ENCODE measurements around the gene TMEM53. TPM values are rescaled to one million over a fixed set of nuclear protein-coding genes. Genes with fewer than 3 reads are reported as not detected.

TMEM53 gene
- total RNA-seq, 1 experiment from 2014 or later = 9.3 TPM

GRCh38 chr1:44636083-44636687 lies 38.1 kb downstream of the TMEM53 start:
- H2AFZ ChIP-seq (ENCODE audit: low read length) = no peak overlapping the region
- intact Hi-C loops (cut with micrococcal nuclease) = loop anchor here (2.0 kb wide), 1 partner anchor 65 kb away; no protein-coding TSS in a partner anchor
- H3K79me2 ChIP-seq (ENCODE audit: low read length) = peaks cover 22% of the 10 kb centered on the region
- H3K27ac ChIP-seq (ENCODE audit: low read length) = no peak overlapping the region
- ChIA-PET CTCF (no interaction called here), POLR2A (ENCODE audit: unreplicated experiment) (no interaction called here)
- no peak for TF ChIP-seq CTCF (conservative IDR thresholded peaks at IDR 0.05; ENCODE audit: low read depth, low read length)
- no peak for TF ChIP-seq EZH2phosphoT487 (IDR thresholded peaks at IDR 0.05; ENCODE audit: borderline replicate concordance, low read length)
- no peak for TF ChIP-seq EZH2 (IDR thresholded peaks at IDR 0.05; ENCODE audit: low read length, unreplicated experiment)
- no peaks in the 10 kb centered on the region for H3F3A ChIP-seq (ENCODE audit: low read length, unreplicated experiment)
- H3K9me3 ChIP-seq (ENCODE audit: low read length) = no peaks in the 10 kb centered on the region
- H4K20me1 ChIP-seq (ENCODE audit: low read length) = no peaks in the 10 kb centered on the region
- DNase-seq (no peak), ATAC-seq (no peak)
- H3K27me3 ChIP-seq (ENCODE audit: low read length) = no peaks in the 10 kb centered on the region
- peaks cover 26% of the 10 kb centered on the region for H3K4me1 ChIP-seq (ENCODE audit: insufficient read depth, low read length)
- no peak overlapping the region for H3K4me3 ChIP-seq (ENCODE audit: low read length)
- H3K4me2 ChIP-seq (ENCODE audit: low read length) = no peak overlapping the region
- H3K9me2 ChIP-seq (replicated peaks; ENCODE audit: low read length) = no peaks in the 10 kb centered on the region
- peaks cover 22% of the 10 kb centered on the region; the same call in 1 of the 2 replicates for H3K36me3 ChIP-seq (ENCODE audit: low read depth, low read length)
- no peak overlapping the region for H3K9ac ChIP-seq (ENCODE audit: low read length)
- BruUV-seq (replicated peaks) = no TSS peak

GRCh38 chr1:44635439-44635838 lies 38.8 kb downstream of the TMEM53 start:
- H3K79me2 ChIP-seq (ENCODE audit: low read length) = peaks cover 22% of the 10 kb centered on the region
- H3K4me3 ChIP-seq (ENCODE audit: low read length) = no peak overlapping the region
- DNase-seq = no peak
- H3K27me3 ChIP-seq (ENCODE audit: low read length) = no peaks in the 10 kb centered on the region
- H3K9ac ChIP-seq (ENCODE audit: low read length) = no peak overlapping the region
- BruUV-seq (replicated peaks) = no TSS peak
- ChIA-PET CTCF (no interaction called here), POLR2A (ENCODE audit: unreplicated experiment) (no interaction called here)
- H3K4me1 ChIP-seq (ENCODE audit: insufficient read depth, low read length) = peaks cover 30% of the 10 kb centered on the region
- no peak overlapping the region for H3K27ac ChIP-seq (ENCODE audit: low read length)
- intact Hi-C loops (cut with micrococcal nuclease) = no loop called here
- peaks cover 22% of the 10 kb centered on the region; the same call in 1 of the 2 replicates for H3K36me3 ChIP-seq (ENCODE audit: low read depth, low read length)
- no peak overlapping the region for H3K4me2 ChIP-seq (ENCODE audit: low read length)
- H2AFZ ChIP-seq (ENCODE audit: low read length) = no peak overlapping the region
- H3F3A ChIP-seq (ENCODE audit: low read length, unreplicated experiment) = peaks cover 1% of the 10 kb centered on the region
- TF ChIP-seq EZH2 (IDR thresholded peaks at IDR 0.05; ENCODE audit: low read length, unreplicated experiment) (no peak), CTCF (conservative IDR thresholded peaks at IDR 0.05; ENCODE audit: low read depth, low read length) (no peak), EZH2phosphoT487 (IDR thresholded peaks at IDR 0.05; ENCODE audit: borderline replicate concordance, low read length) (no peak)
- no peak for ATAC-seq
- no peaks in the 10 kb centered on the region for H3K9me2 ChIP-seq (replicated peaks; ENCODE audit: low read length)
- no peaks in the 10 kb centered on the region for H3K9me3 ChIP-seq (ENCODE audit: low read length)
- no peaks in the 10 kb centered on the region for H4K20me1 ChIP-seq (ENCODE audit: low read length)

GRCh38 chr1:44634606-44635189 lies 39.6 kb downstream of the TMEM53 start:
- Histone ChIP-seq H3K27me3 (ENCODE audit: low read length) (no peaks in the 10 kb centered on the region), H3K27ac (ENCODE audit: low read length) (no peak overlapping the region), H3F3A (ENCODE audit: low read length, unreplicated experiment) (peaks cover 9% of the 10 kb centered on the region), H3K4me2 (ENCODE audit: low read length) (no peak overlapping the region), H3K9me3 (ENCODE audit: low read length) (no peaks in the 10 kb centered on the region), H4K20me1 (ENCODE audit: low read length) (no peaks in the 10 kb centered on the region), H3K4me3 (ENCODE audit: low read length) (no peak overlapping the region), H3K4me1 (ENCODE audit: insufficient read depth, low read length) (peaks cover 37% of the 10 kb centered on the region), H3K79me2 (ENCODE audit: low read length) (peaks cover 22% of the 10 kb centered on the region), H3K9ac (ENCODE audit: low read length) (no peak overlapping the region), H3K9me2 (replicated peaks; ENCODE audit: low read length) (no peaks in the 10 kb centered on the region), H2AFZ (ENCODE audit: low read length) (no peak overlapping the region), H3K36me3 (ENCODE audit: low read depth, low read length) (peaks cover 22% of the 10 kb centered on the region; the same call in 1 of the 2 replicates)
- no peak for ATAC-seq
- POLR2A ChIA-PET (ENCODE audit: unreplicated experiment) = no interaction called here
- no peak for TF ChIP-seq CTCF (conservative IDR thresholded peaks at IDR 0.05; ENCODE audit: low read depth, low read length)
- no peak for TF ChIP-seq EZH2 (IDR thresholded peaks at IDR 0.05; ENCODE audit: low read length, unreplicated experiment)
- TF ChIP-seq EZH2phosphoT487 (IDR thresholded peaks at IDR 0.05; ENCODE audit: borderline replicate concordance, low read length) = no peak
- intact Hi-C loops (cut with micrococcal nuclease) = no loop called here
- CTCF ChIA-PET = no interaction called here
- no peak for DNase-seq
- BruUV-seq (replicated peaks) = no TSS peak
